ENCODE results near the gene TMPRSS11B. TPM values are rescaled to one million over a fixed set of nuclear protein-coding genes. Genes with fewer than 3 reads are reported as not detected.
"Not testable (repeated sequence)": the region's sequence is repeated elsewhere in the genome, so short reads cannot be mapped to it uniquely, and the experiment has no call there.

The TMPRSS11B gene
- total RNA-seq, 1 donor from 2014 or later = not detected

- H3K36me3 Mint-ChIP-seq (ENCODE audit: low read depth) = no peaks in the 10 kb centered on the region
- no peaks in the 10 kb centered on the region for H3K4me1 Mint-ChIP-seq (ENCODE audit: low read depth)
- TF ChIP-seq CTCF (IDR thresholded peaks at IDR 0.05) = no peak
- no peak overlapping the region for H3K4me3 Mint-ChIP-seq (ENCODE audit: unreplicated experiment)
- H3K9me3 Mint-ChIP-seq (ENCODE audit: low read depth) = no peaks in the 10 kb centered on the region
- no peak overlapping the region for H3K27ac Mint-ChIP-seq (ENCODE audit: unreplicated experiment)
- peaks cover 6% of the 10 kb centered on the region for H3K27me3 Mint-ChIP-seq (ENCODE audit: low read depth)
- no peak for DNase-seq (ENCODE audit: low spot score)
These were observed 37.6 kb upstream of the TMPRSS11B start for GRCh38 chr4:68283095-68283494.

GRCh38 chr4:68281796-68282740 is 36.6 kb upstream of the TMPRSS11B start:
- not testable (repeated sequence) for H3K4me1 Mint-ChIP-seq (ENCODE audit: low read depth); DNase-seq (ENCODE audit: low spot score); H3K27me3 Mint-ChIP-seq (ENCODE audit: low read depth); H3K27ac Mint-ChIP-seq (ENCODE audit: unreplicated experiment); H3K4me3 Mint-ChIP-seq (ENCODE audit: unreplicated experiment); H3K36me3 Mint-ChIP-seq (ENCODE audit: low read depth); H3K9me3 Mint-ChIP-seq (ENCODE audit: low read depth)

GRCh38 chr4:68278029-68278428 is 32.5 kb upstream of the TMPRSS11B start:
- Mint-ChIP-seq H3K36me3 (ENCODE audit: low read depth) (no peaks in the 10 kb centered on the region), H3K27ac (ENCODE audit: unreplicated experiment) (no peak overlapping the region), H3K9me3 (ENCODE audit: low read depth) (no peaks in the 10 kb centered on the region), H3K27me3 (ENCODE audit: low read depth) (no peaks in the 10 kb centered on the region), H3K4me3 (ENCODE audit: unreplicated experiment) (no peak overlapping the region), H3K4me1 (ENCODE audit: low read depth) (no peaks in the 10 kb centered on the region)
- no peak for DNase-seq (ENCODE audit: low spot score)
- no peak for TF ChIP-seq CTCF (IDR thresholded peaks at IDR 0.05)

GRCh38 chr4:68277627-68278026 is 32.1 kb upstream of the TMPRSS11B start:
- no peak for DNase-seq (ENCODE audit: low spot score)
- H3K9me3 Mint-ChIP-seq (ENCODE audit: low read depth) = no peaks in the 10 kb centered on the region
- peaks cover 3% of the 10 kb centered on the region for H3K4me1 Mint-ChIP-seq (ENCODE audit: low read depth)
- no peak overlapping the region for H3K27ac Mint-ChIP-seq (ENCODE audit: unreplicated experiment)
- H3K4me3 Mint-ChIP-seq (ENCODE audit: unreplicated experiment) = no peak overlapping the region
- no peaks in the 10 kb centered on the region for H3K27me3 Mint-ChIP-seq (ENCODE audit: low read depth)
- TF ChIP-seq CTCF (IDR thresholded peaks at IDR 0.05) = no peak
- H3K36me3 Mint-ChIP-seq (ENCODE audit: low read depth) = no peaks in the 10 kb centered on the region

- TF ChIP-seq CTCF (IDR thresholded peaks at IDR 0.05) = no peak
- H3K4me1 Mint-ChIP-seq (ENCODE audit: low read depth) = peaks cover 16% of the 10 kb centered on the region
- no peak overlapping the region for H3K4me3 Mint-ChIP-seq (ENCODE audit: unreplicated experiment)
- H3K27me3 Mint-ChIP-seq (ENCODE audit: low read depth) = no peaks in the 10 kb centered on the region
- H3K36me3 Mint-ChIP-seq (ENCODE audit: low read depth) = no peaks in the 10 kb centered on the region
- DNase-seq (ENCODE audit: low spot score) = no peak
- no peak overlapping the region for H3K27ac Mint-ChIP-seq (ENCODE audit: unreplicated experiment)
- H3K9me3 Mint-ChIP-seq (ENCODE audit: low read depth) = no peaks in the 10 kb centered on the region
These were observed 27.4 kb upstream of the TMPRSS11B start for GRCh38 chr4:68272860-68273259.

- Mint-ChIP-seq H3K9me3 (ENCODE audit: low read depth) (no peaks in the 10 kb centered on the region), H3K27ac (ENCODE audit: unreplicated experiment) (peak overlapping the region; percentile 70), H3K4me1 (ENCODE audit: low read depth) (peaks cover 20% of the 10 kb centered on the region), H3K4me3 (ENCODE audit: unreplicated experiment) (peak overlapping the region; percentile 88), H3K36me3 (ENCODE audit: low read depth) (no peaks in the 10 kb centered on the region), H3K27me3 (ENCODE audit: low read depth) (no peaks in the 10 kb centered on the region)
- TF ChIP-seq CTCF (IDR thresholded peaks at IDR 0.05) = no peak
- DNase-seq (ENCODE audit: low spot score) = no peak
These were observed 26.9 kb upstream of the TMPRSS11B start for GRCh38 chr4:68272380-68272779.
